Sigmoid colon (tissue), 7 donors: ENCODE measurements around the gene IL36RN. TPM values are rescaled to one million over a fixed set of nuclear protein-coding genes. Genes with fewer than 3 reads are reported as not detected.

Experiments
- DNase-seq: peaks from one replicate; pipeline ENCODE4 v3.0.0-alpha.2; 2019
- H3K27ac ChIP-seq, 4 donors: fragments of 200-600 bp; sonication (generic); one replicate each; pipeline ENCODE4 v1.5.1; 2016 to 2019; ENCODE audit warnings: mild to moderate bottlenecking in 1 of 4
- H3K27me3 ChIP-seq, 3 donors: fragments of 200-600 bp; sonication (generic); one replicate each; pipeline ENCODE4 v1.5.1; 2019; ENCODE audit warnings: mild to moderate bottlenecking in 1 of 3
- H3K36me3 ChIP-seq, 4 donors: fragments of 200-600 bp; sonication (generic); one replicate each; pipeline ENCODE4 v1.5.1; 2016 to 2019
- H3K4me1 ChIP-seq, 4 donors: fragments of 200-600 bp; sonication (generic); one replicate each; pipeline ENCODE4 v1.5.1; 2017 to 2019
- H3K4me3 ChIP-seq, 4 donors: fragments of 200-600 bp; sonication (generic); one replicate each; pipeline ENCODE4 v1.5.1; 2017 to 2019; ENCODE audit warnings: mild to moderate bottlenecking in 2 of 4, moderate library complexity in 1 of 4
- H3K9me3 ChIP-seq, 4 donors: fragments of 200-600 bp in 3 of 4; sonication (generic) in 3 of 4; one replicate each; pipeline versions ENCODE4 v1.5.1 to v1.6.1; 2013 to 2019
- CTCF ChIP-seq, 4 experiments: fragments of 450-650 bp in 3 of 4; fragments of 200-600 bp in 1 of 4; IDR thresholded peaks; one replicate each; pipeline ENCODE4 v1.5.1; 2016 to 2019; ENCODE audit warnings: antibody characterized with exemption in 4 of 4, mild to moderate bottlenecking in 3 of 4, moderate library complexity in 2 of 4
- EP300 ChIP-seq, 4 donors: sonication (generic); formaldehyde crosslinking; IDR thresholded peaks; one replicate each; pipeline ENCODE4 v1.6.1; 2017; ENCODE audit warnings: antibody characterized with exemption in 4 of 4
- POLR2A ChIP-seq, 2 donors: fragments of 450-650 bp; IDR thresholded peaks; one replicate each; pipeline ENCODE4 v1.6.1; 2016; ENCODE audit warnings: antibody characterized with exemption in 2 of 2, mild to moderate bottlenecking in 2 of 2, moderate library complexity in 2 of 2
- POLR2AphosphoS5 ChIP-seq, 4 donors: sonication (generic); formaldehyde crosslinking; IDR thresholded peaks; one replicate each; pipeline ENCODE4 v1.6.1; 2017; ENCODE audit warnings: antibody characterized with exemption in 4 of 4
- WGBS, 2 donors: extraction: QIAGEN DNeasy Blood & Tissue Kit; methylation state at CpG; one replicate each; pipeline ENCODE4 v1.1.7; 2013; 5-methylcytosine and 5-hydroxymethylcytosine counted together
- intact Hi-C: fragments of 100-400 bp; cut with DNase I; formaldehyde crosslinking; loops from one replicate; pipeline ENCODE4 v1.15.1; 2023
- polyA plus RNA-seq, 3 donors: library from polyadenylated mRNA; stranded (reverse); fragments of 200-250 nt; gene quantifications; one replicate each; pipeline ENCODE4 v1.2.3, GENCODE V29; 2013
- total RNA-seq, 4 donors: library from RNA; depleted of rRNA; stranded (reverse); fragments of >200 nt; gene quantifications; one replicate each; pipeline ENCODE4 v1.1.0, GENCODE V29; 2016
- donor health status: healthy with polysubstance abuse.
- donor health status: Bipolar disorder and iron deficiency.
- donor health status: healthy.

The IL36RN gene
- total and polyA plus RNA-seq, 7 donors = 0.03 TPM; not detected in 6

DNA sequence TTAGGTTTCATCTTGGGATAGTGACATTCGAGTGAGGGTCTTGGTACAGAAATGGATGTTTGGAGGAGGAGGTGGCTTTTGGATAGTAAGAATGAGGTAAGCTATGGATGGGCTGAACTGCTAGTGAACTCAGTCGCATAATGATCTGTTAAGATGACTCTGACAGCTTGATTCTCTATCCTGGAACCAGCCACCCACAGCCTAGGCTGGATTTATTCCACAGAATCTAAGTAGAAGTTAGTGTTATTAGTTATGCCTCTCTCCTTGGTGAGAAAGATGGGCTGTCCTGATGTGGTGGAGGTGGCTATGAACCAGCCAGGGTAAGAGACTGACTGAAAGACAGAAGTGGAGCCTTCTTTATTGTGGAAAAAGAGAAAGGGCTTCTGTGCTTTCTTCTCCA lies 31.3 kb upstream of the IL36RN start:
- DNase-seq = no peak
- Histone ChIP-seq H3K27me3 (peaks cover 0 to 6% (median 0%) of the 10 kb centered on the region in 3 donors), H3K27ac (no peak overlapping the region), H3K9me3 (no peaks in the 10 kb centered on the region), H3K4me3 (no peak overlapping the region), H3K36me3 (no peaks in the 10 kb centered on the region), H3K4me1 (no peaks in the 10 kb centered on the region)
- TF ChIP-seq CTCF (IDR thresholded peaks at IDR 0.05) = no peak
- no peak for TF ChIP-seq EP300 (IDR thresholded peaks at IDR 0.05)
- TF ChIP-seq POLR2AphosphoS5 (IDR thresholded peaks at IDR 0.05) = no peak
- no peak for TF ChIP-seq POLR2A (IDR thresholded peaks at IDR 0.05)
- WGBS, 2 donors = 83 to 86% methylated on average over 2 of the region's 2 CpGs
- intact Hi-C loops = no loop called here

- Histone ChIP-seq H3K9me3 (no peaks in the 10 kb centered on the region), H3K27me3 (peaks cover 0 to 6% (median 0%) of the 10 kb centered on the region in 3 donors), H3K27ac (no peak overlapping the region), H3K36me3 (no peaks in the 10 kb centered on the region), H3K4me3 (no peak overlapping the region), H3K4me1 (no peaks in the 10 kb centered on the region)
- WGBS, 2 donors = 8 to 18% methylated on average over 1 of the region's 1 CpG
- DNase-seq = no peak
- TF ChIP-seq EP300 (IDR thresholded peaks at IDR 0.05) (no peak), CTCF (IDR thresholded peaks at IDR 0.05) (no peak), POLR2A (IDR thresholded peaks at IDR 0.05) (no peak), POLR2AphosphoS5 (IDR thresholded peaks at IDR 0.05) (no peak)
- intact Hi-C loops = no loop called here
Observed at GRCh38 chr2:113028112-113028511, 30.9 kb upstream of the IL36RN start.

GRCh38 chr2:113032737-113033136 lies 26.3 kb upstream of the IL36RN start:
- no peak for TF ChIP-seq POLR2AphosphoS5 (IDR thresholded peaks at IDR 0.05)
- TF ChIP-seq POLR2A (IDR thresholded peaks at IDR 0.05) = no peak
- TF ChIP-seq CTCF (IDR thresholded peaks at IDR 0.05) = no peak
- no peak for TF ChIP-seq EP300 (IDR thresholded peaks at IDR 0.05)
- Histone ChIP-seq H3K36me3 (no peaks in the 10 kb centered on the region), H3K4me1 (no peaks in the 10 kb centered on the region), H3K4me3 (no peak overlapping the region), H3K9me3 (no peaks in the 10 kb centered on the region), H3K27me3 (peaks cover 0 to 6% (median 0%) of the 10 kb centered on the region in 3 donors), H3K27ac (no peak overlapping the region)
- intact Hi-C loops = no loop called here
- DNase-seq = no peak
- 55 to 83% methylated on average over 1 of the region's 1 CpG for WGBS, 2 donors

GRCh38 chr2:113034016-113034415 lies 25.0 kb upstream of the IL36RN start:
- H3K4me1 ChIP-seq = no peaks in the 10 kb centered on the region
- peaks cover 0 to 4% (median 0%) of the 10 kb centered on the region in 3 donors for H3K27me3 ChIP-seq
- H3K36me3 ChIP-seq = no peaks in the 10 kb centered on the region
- H3K27ac ChIP-seq = no peak overlapping the region
- H3K9me3 ChIP-seq = no peaks in the 10 kb centered on the region
- WGBS, 2 donors = 84 to 89% methylated on average over 3 of the region's 3 CpGs
- no peak for DNase-seq
- no peak for TF ChIP-seq EP300 (IDR thresholded peaks at IDR 0.05)
- TF ChIP-seq POLR2A (IDR thresholded peaks at IDR 0.05) = no peak
- no peak for TF ChIP-seq CTCF (IDR thresholded peaks at IDR 0.05)
- TF ChIP-seq POLR2AphosphoS5 (IDR thresholded peaks at IDR 0.05) = no peak
- intact Hi-C loops = no loop called here
- H3K4me3 ChIP-seq = no peak overlapping the region

GRCh38 chr2:113036763-113037162 lies 22.2 kb upstream of the IL36RN start:
- WGBS, 2 donors = 95% methylated on average over 9 of the region's 9 CpGs

More at GRCh38 chr2:113036763-113037162, 22.2 kb upstream of the IL36RN start:
- no peaks in the 10 kb centered on the region for H3K27me3 ChIP-seq
- H3K4me3 ChIP-seq = no peak overlapping the region
- TF ChIP-seq EP300 (IDR thresholded peaks at IDR 0.05) (no peak), CTCF (IDR thresholded peaks at IDR 0.05) (no peak), POLR2A (IDR thresholded peaks at IDR 0.05) (no peak), POLR2AphosphoS5 (IDR thresholded peaks at IDR 0.05) (no peak)
- H3K4me1 ChIP-seq = no peaks in the 10 kb centered on the region
- intact Hi-C loops = no loop called here
- DNase-seq = no peak
- no peaks in the 10 kb centered on the region for H3K9me3 ChIP-seq
- no peak overlapping the region for H3K27ac ChIP-seq
- no peaks in the 10 kb centered on the region for H3K36me3 ChIP-seq
